ENCODE measurements around the gene PMFBP1.

PMFBP1 gene

GRCh38 chr16:72159386-72159785 lies 12.6 kb downstream of the PMFBP1 start:
- H3K9me3 ChIP-seq (ENCODE audit: insufficient read depth, low read length): no peaks in the 10 kb centered on the region
- H3K9ac ChIP-seq (ENCODE audit: insufficient read length, low read depth): no peak overlapping the region
- H3K4me3 ChIP-seq (ENCODE audit: insufficient read length, low read depth): no peak overlapping the region
- no peaks in the 10 kb centered on the region for H3K36me3 ChIP-seq (ENCODE audit: insufficient read depth, insufficient read length, low read length)
- H3K4me1 ChIP-seq (ENCODE audit: insufficient read depth, insufficient read length): peaks cover 2% of the 10 kb centered on the region
- no peak for TF ChIP-seq YY1 (IDR thresholded peaks at IDR 0.05; ENCODE audit: insufficient read depth, insufficient read length)
- no peak for TF ChIP-seq ZNF274 (IDR thresholded peaks at IDR 0.05; ENCODE audit: low read depth, low read length)
- no peak for TF ChIP-seq SUZ12 (IDR thresholded peaks at IDR 0.05; ENCODE audit: extremely low read depth, insufficient read depth, insufficient read length)
- no peaks in the 10 kb centered on the region for H3K27me3 ChIP-seq (ENCODE audit: insufficient read depth, insufficient read length)
- no peak for DNase-seq (ENCODE audit: low read depth, low spot score)

DNA sequence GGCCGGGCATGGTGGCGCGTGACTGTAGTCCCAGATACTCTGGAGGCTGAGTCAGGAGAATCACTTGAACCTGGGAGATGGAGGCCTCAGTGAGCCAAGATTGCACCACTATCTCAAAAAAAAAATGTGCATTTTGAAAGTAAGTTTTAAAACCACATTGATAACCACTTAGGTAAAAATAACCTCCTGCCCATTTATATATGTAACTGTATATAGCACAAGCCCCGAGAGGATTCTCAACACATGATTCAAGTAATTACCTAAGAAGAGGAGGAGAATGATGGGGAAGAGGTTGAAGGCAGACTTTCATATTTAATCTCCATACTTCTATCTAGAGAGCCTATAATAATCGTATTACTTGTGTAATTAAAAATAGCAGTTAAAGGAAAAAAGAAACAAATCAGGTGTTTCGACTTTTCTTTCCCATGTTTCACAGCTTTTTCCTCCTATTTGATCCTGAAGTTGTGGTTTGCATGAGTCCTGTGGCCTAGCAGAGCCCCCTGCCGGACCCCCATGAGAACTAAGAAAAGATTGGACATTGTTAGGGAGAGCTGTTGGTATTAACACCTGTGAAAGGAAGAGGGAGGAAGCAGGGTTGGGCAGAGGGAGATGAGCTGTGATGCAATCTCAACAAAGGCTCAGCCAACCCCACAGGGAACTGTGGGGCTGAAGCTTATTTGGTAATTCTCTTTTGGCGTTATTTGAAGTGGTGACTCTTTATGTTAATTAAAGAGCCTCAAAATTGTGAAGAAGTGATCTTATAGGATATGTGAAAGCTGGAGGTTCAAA lies 22.1 kb downstream of the PMFBP1 start:
- Histone ChIP-seq H3K9ac (ENCODE audit: insufficient read length, low read depth) (no peak overlapping the region), H3K36me3 (ENCODE audit: insufficient read depth, insufficient read length, low read length) (no peaks in the 10 kb centered on the region), H3K9me3 (ENCODE audit: insufficient read depth, low read length) (no peaks in the 10 kb centered on the region), H3K4me3 (ENCODE audit: insufficient read length, low read depth) (no peak overlapping the region), H3K27me3 (ENCODE audit: insufficient read depth, insufficient read length) (no peaks in the 10 kb centered on the region), H3K4me1 (ENCODE audit: insufficient read depth, insufficient read length) (no peaks in the 10 kb centered on the region)
- TF ChIP-seq ZNF274 (IDR thresholded peaks at IDR 0.05; ENCODE audit: low read depth, low read length) (no peak), SUZ12 (IDR thresholded peaks at IDR 0.05; ENCODE audit: extremely low read depth, insufficient read depth, insufficient read length) (no peak), YY1 (IDR thresholded peaks at IDR 0.05; ENCODE audit: insufficient read depth, insufficient read length) (no peak)
- DNase-seq (ENCODE audit: low read depth, low spot score): no peak

- H3K9me3 ChIP-seq (ENCODE audit: insufficient read depth, low read length): no peaks in the 10 kb centered on the region
- no peaks in the 10 kb centered on the region for H3K4me1 ChIP-seq (ENCODE audit: insufficient read depth, insufficient read length)
- DNase-seq (ENCODE audit: low read depth, low spot score): no peak
- H3K4me3 ChIP-seq (ENCODE audit: insufficient read length, low read depth): no peak overlapping the region
- H3K36me3 ChIP-seq (ENCODE audit: insufficient read depth, insufficient read length, low read length): no peaks in the 10 kb centered on the region
- no peak overlapping the region for H3K9ac ChIP-seq (ENCODE audit: insufficient read length, low read depth)
- H3K27me3 ChIP-seq (ENCODE audit: insufficient read depth, insufficient read length): no peaks in the 10 kb centered on the region
- TF ChIP-seq ZNF274 (IDR thresholded peaks at IDR 0.05; ENCODE audit: low read depth, low read length): no peak
- no peak for TF ChIP-seq YY1 (IDR thresholded peaks at IDR 0.05; ENCODE audit: insufficient read depth, insufficient read length)
- TF ChIP-seq SUZ12 (IDR thresholded peaks at IDR 0.05; ENCODE audit: extremely low read depth, insufficient read depth, insufficient read length): no peak
These were observed 29.5 kb downstream of the PMFBP1 start for GRCh38 chr16:72142476-72142875.

DNA sequence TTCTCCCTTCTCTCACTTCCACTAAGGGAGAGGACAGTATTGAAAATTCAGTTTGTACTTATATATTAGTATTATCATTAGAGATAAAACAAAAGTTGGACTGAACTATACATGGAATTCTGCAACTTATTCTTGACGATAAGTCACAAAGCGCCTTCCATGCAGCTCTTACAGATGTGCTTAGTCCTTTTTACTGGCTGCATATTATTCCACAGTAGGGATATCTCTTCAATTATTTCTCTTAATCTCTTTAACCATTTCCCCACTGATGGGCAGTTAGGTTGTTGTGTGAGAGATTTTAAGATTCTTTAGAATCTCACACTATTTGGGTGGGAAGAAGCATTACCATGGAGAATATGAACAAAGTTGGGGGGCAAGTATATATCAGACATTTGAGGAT lies 32.0 kb downstream of the PMFBP1 start:
- H3K4me1 ChIP-seq (ENCODE audit: insufficient read depth, insufficient read length): no peaks in the 10 kb centered on the region
- no peaks in the 10 kb centered on the region for H3K36me3 ChIP-seq (ENCODE audit: insufficient read depth, insufficient read length, low read length)
- no peak overlapping the region for H3K4me3 ChIP-seq (ENCODE audit: insufficient read length, low read depth)
- DNase-seq (ENCODE audit: low read depth, low spot score): no peak
- no peaks in the 10 kb centered on the region for H3K9me3 ChIP-seq (ENCODE audit: insufficient read depth, low read length)
- no peak overlapping the region for H3K9ac ChIP-seq (ENCODE audit: insufficient read length, low read depth)
- no peak for TF ChIP-seq YY1 (IDR thresholded peaks at IDR 0.05; ENCODE audit: insufficient read depth, insufficient read length)
- TF ChIP-seq ZNF274 (IDR thresholded peaks at IDR 0.05; ENCODE audit: low read depth, low read length): no peak
- TF ChIP-seq SUZ12 (IDR thresholded peaks at IDR 0.05; ENCODE audit: extremely low read depth, insufficient read depth, insufficient read length): no peak
- H3K27me3 ChIP-seq (ENCODE audit: insufficient read depth, insufficient read length): no peaks in the 10 kb centered on the region

- Histone ChIP-seq H3K9ac (ENCODE audit: insufficient read length, low read depth) (no peak overlapping the region), H3K4me3 (ENCODE audit: insufficient read length, low read depth) (no peak overlapping the region), H3K9me3 (ENCODE audit: insufficient read depth, low read length) (no peaks in the 10 kb centered on the region), H3K27me3 (ENCODE audit: insufficient read depth, insufficient read length) (no peaks in the 10 kb centered on the region), H3K4me1 (ENCODE audit: insufficient read depth, insufficient read length) (no peaks in the 10 kb centered on the region), H3K36me3 (ENCODE audit: insufficient read depth, insufficient read length, low read length) (no peaks in the 10 kb centered on the region)
- no peak for DNase-seq (ENCODE audit: low read depth, low spot score)
- TF ChIP-seq YY1 (IDR thresholded peaks at IDR 0.05; ENCODE audit: insufficient read depth, insufficient read length): no peak
- TF ChIP-seq SUZ12 (IDR thresholded peaks at IDR 0.05; ENCODE audit: extremely low read depth, insufficient read depth, insufficient read length): no peak
- TF ChIP-seq ZNF274 (IDR thresholded peaks at IDR 0.05; ENCODE audit: low read depth, low read length): no peak
These were observed 33.8 kb downstream of the PMFBP1 start for GRCh38 chr16:72138064-72138572.

DNA sequence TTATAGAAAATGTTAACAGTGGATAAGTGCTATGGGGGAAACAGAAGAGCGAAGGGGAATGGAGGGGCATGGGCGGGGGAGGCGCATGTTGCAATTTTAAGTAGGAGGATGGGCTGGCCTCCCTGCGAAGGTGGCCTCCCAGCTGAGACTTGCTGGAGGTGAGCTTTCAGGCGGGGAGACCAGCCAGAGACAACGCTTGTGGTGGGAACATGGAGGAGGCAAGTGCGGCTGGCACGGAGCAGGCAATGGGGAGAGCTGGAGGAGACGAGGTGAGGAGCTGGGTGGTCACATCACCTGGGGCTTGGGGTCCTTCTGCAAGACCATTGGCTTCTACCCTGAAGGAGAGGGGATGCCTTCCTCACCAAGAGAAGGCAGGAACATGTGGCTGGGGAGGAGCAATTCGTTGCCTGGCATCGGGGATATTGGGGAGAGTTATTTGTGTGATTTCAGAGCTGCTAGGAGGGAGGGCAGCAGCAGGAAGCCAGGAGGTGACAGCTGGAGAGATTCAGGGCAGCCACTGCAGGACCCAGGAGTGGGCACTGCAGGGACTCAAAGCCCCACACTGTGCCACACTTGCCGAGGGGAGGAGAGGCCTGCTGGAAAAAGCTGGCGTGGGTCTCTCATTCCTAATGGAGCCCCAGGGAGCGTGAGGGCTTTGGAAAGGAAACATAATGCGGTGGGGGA lies 34.4 kb downstream of the PMFBP1 start:
- H3K9me3 ChIP-seq (ENCODE audit: insufficient read depth, low read length): no peaks in the 10 kb centered on the region
- no peak for DNase-seq (ENCODE audit: low read depth, low spot score)
- H3K36me3 ChIP-seq (ENCODE audit: insufficient read depth, insufficient read length, low read length): no peaks in the 10 kb centered on the region
- TF ChIP-seq YY1 (IDR thresholded peaks at IDR 0.05; ENCODE audit: insufficient read depth, insufficient read length): no peak
- no peak for TF ChIP-seq ZNF274 (IDR thresholded peaks at IDR 0.05; ENCODE audit: low read depth, low read length)
- TF ChIP-seq SUZ12 (IDR thresholded peaks at IDR 0.05; ENCODE audit: extremely low read depth, insufficient read depth, insufficient read length): no peak
- H3K4me1 ChIP-seq (ENCODE audit: insufficient read depth, insufficient read length): no peaks in the 10 kb centered on the region
- H3K9ac ChIP-seq (ENCODE audit: insufficient read length, low read depth): no peak overlapping the region
- no peak overlapping the region for H3K4me3 ChIP-seq (ENCODE audit: insufficient read length, low read depth)
- no peaks in the 10 kb centered on the region for H3K27me3 ChIP-seq (ENCODE audit: insufficient read depth, insufficient read length)

GRCh38 chr16:72134507-72134906 lies 37.4 kb downstream of the PMFBP1 start:
- Histone ChIP-seq H3K36me3 (ENCODE audit: insufficient read depth, insufficient read length, low read length) (no peaks in the 10 kb centered on the region), H3K27me3 (ENCODE audit: insufficient read depth, insufficient read length) (no peaks in the 10 kb centered on the region), H3K9me3 (ENCODE audit: insufficient read depth, low read length) (no peaks in the 10 kb centered on the region), H3K9ac (ENCODE audit: insufficient read length, low read depth) (no peak overlapping the region), H3K4me1 (ENCODE audit: insufficient read depth, insufficient read length) (no peaks in the 10 kb centered on the region), H3K4me3 (ENCODE audit: insufficient read length, low read depth) (no peak overlapping the region)
- no peak for TF ChIP-seq ZNF274 (IDR thresholded peaks at IDR 0.05; ENCODE audit: low read depth, low read length)
- no peak for TF ChIP-seq SUZ12 (IDR thresholded peaks at IDR 0.05; ENCODE audit: extremely low read depth, insufficient read depth, insufficient read length)
- no peak for TF ChIP-seq YY1 (IDR thresholded peaks at IDR 0.05; ENCODE audit: insufficient read depth, insufficient read length)
- no peak for DNase-seq (ENCODE audit: low read depth, low spot score)

Measured in NT2/D1 (cell line).